K562 (cell line): Measurements from ENCODE around the gene BCKDK. TPM values are rescaled to one million over a fixed set of nuclear protein-coding genes. Genes with fewer than 3 reads are reported as not detected.
A peak's percentile ranks its signal among the peaks of the same experiment; 100 is the strongest.

Source experiments
- CCNT2 ChIP-seq: IDR thresholded peaks from 2 replicates; pipeline ENCODE4 v1.6.1; 2011; ENCODE audit warnings: borderline replicate concordance, low read depth, mild to moderate bottlenecking, moderate library complexity, mixed read lengths, low read length; ENCODE audit not compliant: insufficient read length; ENCODE audit errors: extremely low read depth
- CEBPZ ChIP-seq: fragments of 150-350 bp; IDR thresholded peaks from 2 replicates; pipeline ENCODE4 v1.6.1; 2014; ENCODE audit warnings: low read depth, mild to moderate bottlenecking, low read length, borderline replicate concordance
- CTBP1 ChIP-seq: fragments of 450-650 bp; IDR thresholded peaks from 2 replicates; pipeline ENCODE4 v1.6.1; 2016; ENCODE audit warnings: borderline replicate concordance
- CXXC5 ChIP-seq: fragments of 250-450 bp; sonication (Bioruptor Pico); IDR thresholded peaks from 2 replicates; pipeline ENCODE4 v1.8.0; 2022; ENCODE audit warnings: inconsistent platforms, mild to moderate bottlenecking, moderate library complexity
- ELF4 ChIP-seq: fragments of 450-650 bp; formaldehyde crosslinking; IDR thresholded peaks from 2 replicates; pipeline ENCODE4 v1.4.0; 2022; ENCODE audit warnings: missing genetic modification characterization
- REST ChIP-seq, 2 experiments: fragments of 450-650 bp; formaldehyde crosslinking in 1 of 2; IDR thresholded peaks; 2 replicates each; pipeline versions ENCODE4 v1.4.0 to v1.6.1; 2014 to 2020; ENCODE audit warnings: mild to moderate bottlenecking in 2 of 2, borderline replicate concordance in 1 of 2, low read depth in 1 of 2
- STAT5B ChIP-seq: fragments of 250-450 bp; sonication (Bioruptor Pico); IDR thresholded peaks from 2 replicates; pipeline ENCODE4 v1.8.0; 2021; ENCODE audit warnings: mild to moderate bottlenecking, inconsistent platforms
- TBP ChIP-seq: optimal IDR thresholded peaks from 2 replicates; pipeline ENCODE3; 2011; ENCODE audit warnings: low read depth, low read length, improper control_type of control experiment
- THAP7 ChIP-seq: fragments of 250-450 bp; sonication (Bioruptor Pico); IDR thresholded peaks from 2 replicates; pipeline ENCODE4 v1.5.0; 2021
- polyA plus RNA-seq, 8 experiments: library from polyadenylated mRNA; depleted of rRNA in 4 of 8; stranded (reverse) in 5 of 8; unstranded in 3 of 8; fragments of >200 nt; fragmentation: Nextera tagmentation in 2 of 8; fragmentation: Illumina TruSeq in 1 of 8; extraction: Ambion mirVana in 2 of 8; extraction: Trizol in 1 of 8; gene quantifications; 2 replicates each; pipeline versions ENCODE4 v1.2.1 to v1.2.3, GENCODE V29; 2011 to 2014; ENCODE audit warnings: inconsistent platforms in 1 of 8, missing spikeins in 1 of 8
- total RNA-seq, 7 experiments: library from RNA; depleted of rRNA in 6 of 7; stranded (reverse); fragments of >200 nt in 6 of 7; fragmentation: Illumina TruSeq in 2 of 7; extraction: Trizol in 2 of 7; gene quantifications; 2 replicates each; pipeline versions ENCODE4 v1.2.1 to v1.2.3, GENCODE V29; 2011 to 2021; ENCODE audit warnings: low replicate concordance in 1 of 7

Gene BCKDK
- total and polyA plus RNA-seq, 9 of the 15 experiments (the other 6 are each of a cell fraction or from before 2014, with no cell fraction given) = 0.58 to 34.8 (median 13.1) TPM

GRCh38 chr16:31142109-31143010 is 34.2 kb downstream of the BCKDK start (continued):
- TF ChIP-seq REST (IDR thresholded peaks at IDR 0.05; ENCODE audit: borderline replicate concordance) (peak; percentile 84), REST (CRISPR knock-in tag; IDR thresholded peaks at IDR 0.05; ENCODE audit: low read depth) (peak; percentile 64; the same call in 1 of the 2 replicates), CEBPZ (no peak), STAT5B (no peak), ELF4 (0 out of 2 replicates have a peak, but pooled peaks have one; percentile 33), CCNT2 (peak; percentile 79), CXXC5 (peak; percentile 88), CTBP1 (peak; percentile 93), TBP (peak; percentile 38), THAP7 (CRISPR knock-in tag) (no peak)
